GM19035 (cell line): Measurements from ENCODE around the gene UBASH3A.
"Not testable (repeated sequence)": the region's sequence is repeated elsewhere in the genome, so short reads cannot be mapped to it uniquely, and the experiment has no call there.

Experiments used
- ATAC-seq: cut with Tn5 transposase; IDR thresholded peaks from one replicate; pipeline ENCODE4 v1.9.1; 2021; ENCODE audit not compliant: unreplicated experiment

The UBASH3A gene

GRCh38 chr21:42390193-42390592 lies 13.5 kb upstream of the UBASH3A start:
- ATAC-seq: no peak

- no peak for ATAC-seq
Measured at GRCh38 chr21:42390696-42391095, 13.0 kb upstream of the UBASH3A start.

DNA sequence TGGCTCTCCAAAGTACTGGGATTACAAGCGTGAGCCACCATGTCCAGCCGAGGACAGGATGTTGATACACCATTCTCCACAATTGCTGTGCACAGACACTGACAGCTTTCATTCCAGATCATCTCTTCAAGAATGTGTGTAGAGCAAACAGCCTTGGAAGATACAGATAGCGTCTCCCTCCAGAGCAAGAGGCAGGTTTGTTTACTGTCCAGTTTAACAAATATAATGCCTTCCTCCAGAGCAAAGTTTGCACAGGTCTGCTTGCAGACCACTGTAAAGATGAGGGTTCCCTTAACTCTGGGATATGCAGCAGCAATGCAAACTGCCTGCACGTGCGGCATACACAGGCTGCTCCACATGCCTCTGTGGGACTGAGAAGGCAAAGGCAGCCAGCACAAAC lies 12.4 kb upstream of the UBASH3A start:
- ATAC-seq: no peak

DNA sequence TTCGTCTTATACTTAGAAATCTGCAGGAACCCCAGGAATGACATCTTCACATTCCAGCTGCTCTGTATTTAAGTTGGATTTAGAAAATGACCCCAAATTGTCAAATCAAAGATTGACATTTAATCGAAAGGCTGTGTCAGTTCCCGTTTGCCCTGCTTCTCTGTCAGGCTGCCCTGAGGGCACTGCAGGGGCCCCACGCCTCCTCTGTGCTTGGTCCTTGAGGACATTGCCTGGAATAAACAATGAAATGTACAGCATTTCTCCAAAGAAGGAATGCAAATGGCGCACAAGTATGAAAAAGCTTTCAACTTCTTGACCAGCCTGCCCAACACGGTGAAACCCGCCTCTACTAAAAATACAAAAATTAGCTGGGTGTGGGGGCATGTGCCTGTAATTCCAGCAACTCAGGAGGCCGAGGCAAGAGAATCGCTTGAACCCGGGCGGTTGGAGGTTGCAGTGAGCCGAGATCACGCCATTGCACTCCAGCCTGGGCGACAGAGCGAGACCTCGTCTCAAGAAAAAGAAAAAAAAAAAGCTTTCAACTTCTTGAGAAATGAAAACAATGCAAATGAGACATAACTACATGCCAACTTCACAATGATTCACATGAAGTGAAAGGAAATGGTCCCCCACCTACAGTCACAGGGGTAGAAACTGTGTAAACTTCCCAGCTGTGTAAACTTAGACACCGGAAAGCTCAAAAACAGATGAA lies 10.8 kb upstream of the UBASH3A start:
- peak; percentile 80 for ATAC-seq

- no peak for ATAC-seq
Measured at GRCh38 chr21:42393443-42393950, 10.2 kb upstream of the UBASH3A start.

GRCh38 chr21:42395302-42395701 lies 8.4 kb upstream of the UBASH3A start:
- ATAC-seq: no peak

DNA sequence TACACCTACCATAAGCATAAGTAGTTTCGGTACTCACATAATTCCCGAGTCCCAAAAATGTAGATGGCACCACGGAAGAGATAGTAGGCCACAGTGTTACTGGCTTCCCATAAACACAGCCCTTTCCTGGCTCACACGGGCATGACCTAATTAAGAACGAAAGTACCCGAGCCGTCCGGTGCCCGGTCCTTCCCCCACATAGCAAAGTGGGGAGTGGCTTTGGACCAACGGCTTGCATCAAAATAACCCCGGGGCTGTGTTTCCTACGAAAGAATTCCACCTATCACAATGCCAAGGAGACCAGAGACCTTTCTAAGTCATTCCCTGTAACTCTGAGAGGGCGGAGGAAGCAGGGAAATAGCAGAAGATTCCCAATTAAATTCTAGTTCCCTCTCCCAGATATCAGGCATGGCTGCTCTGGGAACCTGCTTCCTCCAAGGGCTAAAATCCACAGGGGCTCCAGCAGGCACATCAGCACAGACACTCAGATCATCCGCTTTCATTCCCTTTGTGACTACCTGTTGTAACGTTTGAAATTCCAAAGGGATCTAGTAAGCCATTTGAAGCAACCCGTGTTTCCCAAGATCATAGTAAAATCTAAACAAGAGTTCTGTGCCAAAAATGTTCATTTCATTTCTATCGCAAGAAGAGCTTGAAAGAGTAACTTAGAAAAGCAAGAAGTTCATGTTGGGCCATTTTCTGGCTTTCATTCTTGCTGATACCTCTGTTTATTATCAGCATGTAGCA lies 7.6 kb upstream of the UBASH3A start, which contains the start of gene TMPRSS3:
TSS of gene TMPRSS3 (minus strand) at position 148 of the 747 bp plus-strand sequence. CDS start 635 bp downstream, outside the sequence.
- ATAC-seq: no peak

GRCh38 chr21:42396799-42397745 lies 6.6 kb upstream of the UBASH3A start:
- no peak for ATAC-seq

DNA sequence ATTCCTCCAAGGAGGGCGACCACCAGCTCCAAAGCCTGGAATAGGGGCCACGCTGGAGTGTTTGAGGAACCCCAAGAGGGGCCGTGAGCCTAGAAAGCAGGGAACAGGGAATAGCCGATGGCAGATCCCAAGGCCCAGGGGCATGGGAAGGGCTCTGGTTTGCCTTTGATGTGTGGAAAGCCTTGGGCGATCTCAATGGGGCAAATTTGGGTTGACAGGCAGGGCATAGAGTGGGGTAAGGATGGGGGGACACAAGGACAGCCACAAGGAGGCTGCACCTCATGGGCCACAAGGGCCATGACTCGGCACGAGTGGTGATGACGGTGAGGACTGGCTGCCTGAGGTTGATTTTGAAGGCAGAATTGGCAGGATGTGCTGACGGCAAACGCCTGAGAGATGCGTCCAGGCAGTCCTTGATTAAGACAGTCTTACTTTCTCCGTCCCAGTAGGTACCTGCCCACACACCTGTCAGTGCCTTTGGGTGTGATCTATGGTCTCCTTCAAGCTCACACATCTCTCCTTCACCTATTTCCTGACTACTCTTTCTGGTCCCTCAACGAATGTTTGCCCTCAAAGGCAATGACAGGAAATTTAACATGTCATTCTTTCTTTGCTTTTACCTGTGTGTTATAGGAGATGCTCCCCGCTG lies 5.8 kb upstream of the UBASH3A start:
- ATAC-seq: no peak

- ATAC-seq: no peak
Measured at GRCh38 chr21:42398436-42399028, 5.2 kb upstream of the UBASH3A start.

DNA sequence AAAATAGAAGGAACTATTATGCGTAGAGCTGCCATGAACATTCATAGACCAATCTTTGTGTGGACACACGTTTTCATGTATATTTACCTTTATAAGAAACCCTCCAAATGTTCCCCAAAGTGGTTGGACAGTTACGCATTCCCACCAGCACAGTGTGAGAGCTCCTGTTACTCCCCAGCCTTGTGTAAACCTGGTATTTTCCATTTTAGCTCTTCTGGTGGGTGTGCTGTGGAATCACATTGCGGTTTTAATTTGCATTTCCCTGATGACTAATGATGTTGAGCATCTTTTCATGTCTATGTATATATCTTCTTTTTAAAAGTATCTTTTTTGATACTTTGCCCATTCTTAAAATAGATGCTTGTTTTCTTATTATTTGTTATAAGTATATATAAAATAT lies 3.2 kb upstream of the UBASH3A start:
- no peak for ATAC-seq

- ATAC-seq: no peak
Measured at GRCh38 chr21:42401154-42401553, 2.5 kb upstream of the UBASH3A start.

DNA sequence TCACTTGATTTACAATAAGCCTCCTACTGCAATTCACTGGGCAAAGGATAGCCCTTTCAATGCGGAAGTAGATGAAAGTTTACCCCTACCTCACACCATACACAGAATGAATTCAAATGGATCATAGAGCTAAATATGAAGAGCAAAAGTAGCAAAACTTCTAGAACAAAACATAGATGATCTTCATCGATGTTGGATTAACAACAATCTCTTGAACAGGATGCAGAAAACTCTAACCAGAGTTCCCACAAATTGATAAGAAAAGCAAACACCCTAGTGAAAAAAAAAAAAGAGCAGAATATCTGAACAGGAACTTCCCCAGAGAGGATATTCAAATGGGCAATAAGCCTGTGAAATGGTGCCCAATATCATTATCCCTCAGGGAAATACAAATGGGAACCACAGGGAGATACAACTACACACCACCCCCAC lies 1.9 kb upstream of the UBASH3A start:
- no peak for ATAC-seq

- ATAC-seq: no peak
Measured at GRCh38 chr21:42404539-42404938, 837 bp downstream of the UBASH3A start.

- ATAC-seq: no peak
Measured at GRCh38 chr21:42405064-42406013, 1.6 kb downstream of the UBASH3A start.

- no peak for ATAC-seq
Measured at GRCh38 chr21:42406201-42406621, 2.5 kb downstream of the UBASH3A start.

GRCh38 chr21:42406866-42407265 lies 3.2 kb downstream of the UBASH3A start:
- no peak for ATAC-seq

GRCh38 chr21:42407476-42407875 lies 3.8 kb downstream of the UBASH3A start:
- ATAC-seq: no peak

GRCh38 chr21:42408718-42409117 lies 5.0 kb downstream of the UBASH3A start:
- not testable (repeated sequence) for ATAC-seq
